Measurements from ENCODE around the gene BZW2.

BZW2 gene

DNA sequence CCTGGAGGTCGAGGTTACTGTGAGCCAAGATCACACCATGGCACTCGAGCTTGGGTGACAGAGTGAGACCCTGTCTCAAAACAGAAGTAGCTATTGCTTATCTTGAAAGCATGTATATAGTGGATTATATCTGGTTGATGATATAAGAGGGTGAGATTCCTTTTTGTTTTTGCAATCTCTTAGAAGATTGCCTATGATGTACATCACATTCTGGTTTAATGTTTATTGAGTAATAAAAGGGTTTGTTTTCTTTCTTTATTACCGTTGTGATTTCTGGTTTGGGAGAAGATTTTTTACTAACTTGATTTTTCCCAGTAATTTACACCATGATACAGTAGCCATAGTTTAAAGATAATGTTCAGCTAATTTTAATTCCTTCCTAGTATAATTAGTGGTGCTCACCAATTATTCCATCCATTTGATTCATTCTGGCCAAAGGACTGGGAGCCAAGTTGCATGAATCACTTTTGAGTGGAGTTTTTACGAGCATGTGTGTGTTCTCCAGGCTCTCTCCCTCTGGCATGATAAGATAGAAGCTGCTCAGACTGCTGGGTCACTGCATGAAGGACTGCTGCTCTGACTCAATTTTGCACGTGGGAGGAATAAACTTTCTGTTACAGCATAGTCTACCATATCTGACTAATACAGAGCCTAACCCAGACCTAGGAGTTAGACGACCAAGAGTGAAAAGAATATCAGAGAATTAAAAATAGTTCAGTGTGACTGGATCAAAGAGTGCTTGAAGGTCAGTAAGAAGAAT is 94.1 kb downstream of the BZW2 start:
- Histone ChIP-seq H3K4me3 (no peak overlapping the region), H3K9me3 (ENCODE audit: low read depth, low read length) (no peaks in the 10 kb centered on the region), H3K9ac (ENCODE audit: insufficient read length) (no peak overlapping the region), H3K36me3 (ENCODE audit: insufficient read depth, low read length) (no peaks in the 10 kb centered on the region), H3K27ac (no peak overlapping the region)
- TF ChIP-seq EZH2 (IDR thresholded peaks at IDR 0.05) (no peak), POLR2AphosphoS5 (IDR thresholded peaks at IDR 0.05; ENCODE audit: borderline replicate concordance, low read depth, low read length) (no peak), FOXP2 (optimal IDR thresholded peaks at IDR 0.05; ENCODE audit: control extremely low read depth, extremely low read length, insufficient read depth) (no peak)
- no peak for DNase-seq (ENCODE audit: low read depth, low spot score)

DNA sequence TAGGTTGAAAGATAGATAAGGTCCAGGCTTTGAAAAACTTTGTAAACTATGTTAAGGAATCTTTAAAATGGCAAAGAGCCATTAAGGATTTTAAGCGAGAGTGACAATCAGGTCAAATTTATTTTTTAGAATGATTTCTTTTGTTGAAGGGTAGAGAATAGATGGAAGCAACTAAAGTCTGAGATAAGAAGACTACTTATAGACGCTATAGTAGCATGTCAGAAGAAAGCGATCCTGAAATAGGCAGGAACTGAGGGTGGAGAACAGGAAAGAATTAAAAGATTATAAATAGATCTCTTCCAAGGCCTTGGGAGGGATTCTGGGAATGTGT is 94.6 kb downstream of the BZW2 start:
- Histone ChIP-seq H3K9me3 (ENCODE audit: low read depth, low read length) (no peaks in the 10 kb centered on the region), H3K27ac (no peak overlapping the region), H3K36me3 (ENCODE audit: insufficient read depth, low read length) (no peaks in the 10 kb centered on the region), H3K4me3 (no peak overlapping the region), H3K9ac (ENCODE audit: insufficient read length) (no peak overlapping the region)
- TF ChIP-seq FOXP2 (optimal IDR thresholded peaks at IDR 0.05; ENCODE audit: control extremely low read depth, extremely low read length, insufficient read depth) (no peak), POLR2AphosphoS5 (IDR thresholded peaks at IDR 0.05; ENCODE audit: borderline replicate concordance, low read depth, low read length) (no peak), EZH2 (IDR thresholded peaks at IDR 0.05) (no peak)
- DNase-seq (ENCODE audit: low read depth, low spot score): no peak

DNA sequence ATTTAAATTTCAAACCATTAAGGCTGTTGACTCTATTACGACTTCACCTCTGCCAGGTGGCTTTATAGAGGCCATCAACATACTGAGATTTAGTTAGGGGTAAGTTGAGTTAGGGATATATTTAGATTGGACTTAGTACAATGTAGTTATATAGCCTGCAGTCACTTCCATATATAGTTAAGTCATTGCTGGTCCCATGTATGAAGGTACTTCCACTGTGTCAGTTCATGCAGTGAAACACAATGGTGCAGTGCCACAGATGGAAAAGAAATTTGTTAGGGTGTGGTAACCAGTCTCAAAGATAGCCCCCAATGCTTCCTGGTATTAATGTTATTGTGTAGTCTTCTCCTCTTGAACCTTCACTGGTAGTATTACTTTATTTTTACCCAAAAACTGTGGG is 95.0 kb downstream of the BZW2 start:
- Histone ChIP-seq H3K36me3 (ENCODE audit: insufficient read depth, low read length) (no peaks in the 10 kb centered on the region), H3K9ac (ENCODE audit: insufficient read length) (no peak overlapping the region), H3K9me3 (ENCODE audit: low read depth, low read length) (no peaks in the 10 kb centered on the region), H3K27ac (no peak overlapping the region), H3K4me3 (no peak overlapping the region)
- TF ChIP-seq POLR2AphosphoS5 (IDR thresholded peaks at IDR 0.05; ENCODE audit: borderline replicate concordance, low read depth, low read length) (no peak), FOXP2 (optimal IDR thresholded peaks at IDR 0.05; ENCODE audit: control extremely low read depth, extremely low read length, insufficient read depth) (no peak), EZH2 (IDR thresholded peaks at IDR 0.05) (no peak)
- no peak for DNase-seq (ENCODE audit: low read depth, low spot score)

GRCh38 chr7:16741676-16742075 is 95.7 kb downstream of the BZW2 start:
- Histone ChIP-seq H3K27ac (no peak overlapping the region), H3K4me3 (no peak overlapping the region), H3K9ac (ENCODE audit: insufficient read length) (no peak overlapping the region), H3K9me3 (ENCODE audit: low read depth, low read length) (no peaks in the 10 kb centered on the region), H3K36me3 (ENCODE audit: insufficient read depth, low read length) (no peaks in the 10 kb centered on the region)
- DNase-seq (ENCODE audit: low read depth, low spot score): no peak
- TF ChIP-seq FOXP2 (optimal IDR thresholded peaks at IDR 0.05; ENCODE audit: control extremely low read depth, extremely low read length, insufficient read depth) (no peak), EZH2 (IDR thresholded peaks at IDR 0.05) (no peak), POLR2AphosphoS5 (IDR thresholded peaks at IDR 0.05; ENCODE audit: borderline replicate concordance, low read depth, low read length) (no peak)

DNA sequence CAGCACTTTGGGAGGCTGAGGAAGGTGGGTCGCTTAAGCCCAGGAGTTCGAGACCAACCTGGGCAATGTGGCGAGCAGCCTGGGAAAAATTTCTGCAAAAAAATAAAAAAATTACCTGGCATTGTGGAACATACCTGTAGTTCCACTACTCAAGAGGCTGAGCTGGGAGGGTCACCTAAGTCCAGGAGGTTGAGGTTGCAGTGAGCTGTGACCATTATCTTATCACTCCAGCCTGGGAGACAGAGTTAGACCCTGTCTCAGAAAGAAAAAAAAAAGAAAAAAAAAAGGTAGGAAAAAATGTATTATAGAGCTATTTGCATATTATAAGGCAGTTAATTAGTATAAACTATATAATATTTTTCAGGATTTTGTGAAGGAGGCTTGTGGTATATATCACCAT is 96.6 kb downstream of the BZW2 start:
- H3K4me3 ChIP-seq: no peak overlapping the region
- H3K36me3 ChIP-seq (ENCODE audit: insufficient read depth, low read length): no peaks in the 10 kb centered on the region
- no peak for DNase-seq (ENCODE audit: low read depth, low spot score)
- TF ChIP-seq FOXP2 (optimal IDR thresholded peaks at IDR 0.05; ENCODE audit: control extremely low read depth, extremely low read length, insufficient read depth) (no peak), POLR2AphosphoS5 (IDR thresholded peaks at IDR 0.05; ENCODE audit: borderline replicate concordance, low read depth, low read length) (no peak), EZH2 (IDR thresholded peaks at IDR 0.05) (no peak)
- no peak overlapping the region for H3K27ac ChIP-seq
- H3K9me3 ChIP-seq (ENCODE audit: low read depth, low read length): no peaks in the 10 kb centered on the region
- no peak overlapping the region for H3K9ac ChIP-seq (ENCODE audit: insufficient read length)

DNA sequence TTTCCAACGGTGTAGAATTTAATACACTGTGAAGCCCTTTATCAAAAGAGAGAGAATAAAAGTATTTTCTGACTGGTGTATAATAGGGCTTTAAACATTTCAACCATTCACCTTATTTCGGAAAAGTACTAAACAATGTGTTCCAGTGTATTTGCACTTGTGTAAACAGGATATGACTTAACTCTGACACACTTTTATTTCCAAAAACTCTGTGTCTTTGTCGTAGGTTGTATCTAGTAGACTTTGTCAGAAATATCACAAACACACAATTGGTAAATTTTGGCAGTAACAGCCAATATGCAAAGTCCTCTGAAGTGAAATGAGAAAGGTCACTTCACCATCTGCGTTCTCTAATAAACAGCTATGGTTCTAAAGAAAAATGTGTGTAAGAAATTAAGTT is 97.3 kb downstream of the BZW2 start:
- TF ChIP-seq FOXP2 (optimal IDR thresholded peaks at IDR 0.05; ENCODE audit: control extremely low read depth, extremely low read length, insufficient read depth) (no peak), EZH2 (IDR thresholded peaks at IDR 0.05) (no peak), POLR2AphosphoS5 (IDR thresholded peaks at IDR 0.05; ENCODE audit: borderline replicate concordance, low read depth, low read length) (no peak)
- DNase-seq (ENCODE audit: low read depth, low spot score): no peak
- Histone ChIP-seq H3K4me3 (no peak overlapping the region), H3K9ac (ENCODE audit: insufficient read length) (peak overlapping the region; percentile 14), H3K9me3 (ENCODE audit: low read depth, low read length) (no peaks in the 10 kb centered on the region), H3K36me3 (ENCODE audit: insufficient read depth, low read length) (no peaks in the 10 kb centered on the region), H3K27ac (0 out of 2 replicates have a peak overlapping the region, but pooled peaks have one; percentile 35)

DNA sequence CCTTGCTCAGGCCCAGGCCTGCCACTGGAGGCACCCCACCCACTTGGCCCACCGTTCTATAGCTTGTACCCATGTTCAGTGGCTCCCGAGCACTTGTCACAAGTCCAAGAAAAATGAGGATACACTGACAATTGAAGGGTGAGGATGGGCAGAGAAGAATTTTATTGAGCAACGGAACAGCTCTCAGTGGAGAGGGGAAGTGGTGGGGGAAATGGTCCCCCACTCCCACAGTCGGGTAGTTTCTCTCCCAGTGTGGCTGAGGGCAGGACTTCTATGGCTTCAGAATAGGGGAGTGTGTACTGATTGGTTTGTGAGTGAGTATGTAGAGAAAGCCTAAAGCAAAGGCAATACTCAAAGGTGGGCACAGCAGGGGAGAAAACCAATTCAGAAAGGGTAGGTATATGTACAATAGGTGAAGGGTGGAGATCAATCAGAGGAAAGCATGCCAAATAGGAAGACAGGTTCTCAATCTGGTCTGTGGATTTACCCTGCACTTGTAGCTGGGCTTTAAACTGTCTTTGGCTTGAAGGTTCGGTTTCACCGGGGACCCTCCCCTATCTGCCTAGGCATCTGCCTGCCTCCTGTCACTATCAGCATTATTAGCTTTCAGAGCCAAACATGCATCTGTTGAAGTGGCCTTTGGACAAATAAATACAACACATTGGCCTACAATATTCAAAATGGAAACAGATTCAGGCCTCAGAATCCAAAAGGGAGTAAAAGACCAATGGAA is 98.7 kb downstream of the BZW2 start:
- no peak overlapping the region for H3K4me3 ChIP-seq
- no peaks in the 10 kb centered on the region for H3K9me3 ChIP-seq (ENCODE audit: low read depth, low read length)
- H3K9ac ChIP-seq (ENCODE audit: insufficient read length): no peak overlapping the region
- TF ChIP-seq FOXP2 (optimal IDR thresholded peaks at IDR 0.05; ENCODE audit: control extremely low read depth, extremely low read length, insufficient read depth): no peak
- TF ChIP-seq POLR2AphosphoS5 (IDR thresholded peaks at IDR 0.05; ENCODE audit: borderline replicate concordance, low read depth, low read length): no peak
- TF ChIP-seq EZH2 (IDR thresholded peaks at IDR 0.05): no peak
- no peaks in the 10 kb centered on the region for H3K36me3 ChIP-seq (ENCODE audit: insufficient read depth, low read length)
- no peak overlapping the region for H3K27ac ChIP-seq
- DNase-seq (ENCODE audit: low read depth, low spot score): no peak

- no peak for DNase-seq (ENCODE audit: low read depth, low spot score)
- H3K27ac ChIP-seq: no peak overlapping the region
- H3K36me3 ChIP-seq (ENCODE audit: insufficient read depth, low read length): no peaks in the 10 kb centered on the region
- no peaks in the 10 kb centered on the region for H3K9me3 ChIP-seq (ENCODE audit: low read depth, low read length)
- H3K9ac ChIP-seq (ENCODE audit: insufficient read length): peak overlapping the region; percentile 33
- TF ChIP-seq FOXP2 (optimal IDR thresholded peaks at IDR 0.05; ENCODE audit: control extremely low read depth, extremely low read length, insufficient read depth): no peak
- TF ChIP-seq POLR2AphosphoS5 (IDR thresholded peaks at IDR 0.05; ENCODE audit: borderline replicate concordance, low read depth, low read length): no peak
- TF ChIP-seq EZH2 (IDR thresholded peaks at IDR 0.05): no peak
- H3K4me3 ChIP-seq: no peak overlapping the region
These were observed 99.7 kb downstream of the BZW2 start for GRCh38 chr7:16745645-16746044.

Measured in SK-N-MC (cell line).